Kidney tubule cell (primary cell): ENCODE data around the gene HPS4.
A peak's percentile ranks its signal among the peaks of the same experiment; 100 is the strongest.
"Not testable (repeated sequence)": the region's sequence is repeated elsewhere in the genome, so short reads cannot be mapped to it uniquely, and the experiment has no call there.

ENCODE experiments used
- DNase-seq: peaks from one replicate; pipeline ENCODE4 v3.0.0-alpha.2; 2018; ENCODE audit warnings: low spot score

The HPS4 gene

DNA sequence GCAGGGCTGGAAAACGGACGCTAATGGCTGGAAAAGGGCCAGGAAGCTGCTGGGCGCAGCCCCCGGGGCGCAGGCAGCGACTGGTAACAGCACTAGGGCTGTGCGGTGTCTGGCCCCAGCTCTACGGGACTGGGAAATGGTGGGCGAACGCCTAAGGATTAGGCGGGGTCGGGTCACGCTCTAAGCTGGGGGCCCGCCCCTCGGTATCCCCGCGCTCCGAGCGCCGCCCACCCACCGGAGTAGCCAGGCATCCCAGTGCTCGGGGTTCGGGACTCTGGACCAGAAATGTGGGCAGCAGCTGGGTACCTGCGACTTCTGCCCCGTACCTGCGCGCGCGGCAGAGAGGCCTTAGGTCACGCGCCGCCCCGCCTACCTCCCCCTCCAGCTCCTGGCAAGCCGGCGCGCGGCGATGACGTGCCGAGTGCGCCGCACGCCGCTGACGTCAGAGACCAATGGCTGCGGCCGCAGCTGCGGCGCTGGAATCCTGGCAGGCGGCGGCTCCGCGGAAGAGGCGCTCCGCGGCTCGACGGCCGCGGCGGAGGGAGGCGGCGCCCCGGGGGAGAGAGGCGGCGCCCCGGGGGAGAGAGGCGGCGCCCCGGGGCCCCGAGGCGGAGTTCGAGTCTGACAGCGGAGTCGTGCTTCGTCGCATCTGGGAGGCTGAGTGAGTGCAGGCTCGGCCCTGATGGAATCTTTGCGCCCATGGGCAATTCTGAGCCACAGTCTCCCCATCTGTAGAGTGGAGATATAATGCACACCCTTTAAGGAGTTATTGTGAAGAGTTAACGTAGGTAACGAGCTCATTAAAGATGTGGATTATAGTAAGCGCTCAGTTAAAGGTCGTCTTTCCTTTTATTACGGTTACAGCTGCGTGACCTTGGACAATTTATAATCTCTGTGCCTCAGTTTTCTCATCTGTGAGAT, at the start of gene HPS4, which contains the start of gene SRRD:
Gene HPS4, minus strand, starts transcription at position 345 of the 921 bp plus-strand sequence. CDS start 2,021 bp downstream, outside the sequence.
Gene SRRD, plus strand, starts transcription at position 439 of the 921 bp plus-strand sequence. Its CDS starts 14 bp downstream, at position 453.
- DNase-seq = peak; percentile 91

DNA sequence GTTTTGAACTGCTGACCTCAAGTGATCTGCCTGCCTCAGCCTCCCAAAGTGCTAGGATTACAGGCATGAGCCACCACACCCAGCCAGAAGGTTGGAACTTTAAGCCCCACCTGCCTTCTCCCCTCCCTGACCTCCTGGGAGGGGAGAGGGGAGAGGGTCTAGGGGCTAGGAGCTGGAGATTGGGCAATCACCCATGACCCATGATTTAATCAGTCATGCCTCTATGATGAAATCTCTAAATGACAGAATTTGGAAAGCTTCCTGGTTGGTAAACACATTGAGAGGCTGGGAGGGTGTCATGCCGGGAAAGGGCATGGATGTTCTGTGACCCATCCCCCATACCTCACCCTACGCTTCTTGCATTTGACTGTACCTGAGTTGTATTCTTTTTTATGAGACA, 45.8 kb upstream of the HPS4 start:
- DNase-seq = no peak

DNA sequence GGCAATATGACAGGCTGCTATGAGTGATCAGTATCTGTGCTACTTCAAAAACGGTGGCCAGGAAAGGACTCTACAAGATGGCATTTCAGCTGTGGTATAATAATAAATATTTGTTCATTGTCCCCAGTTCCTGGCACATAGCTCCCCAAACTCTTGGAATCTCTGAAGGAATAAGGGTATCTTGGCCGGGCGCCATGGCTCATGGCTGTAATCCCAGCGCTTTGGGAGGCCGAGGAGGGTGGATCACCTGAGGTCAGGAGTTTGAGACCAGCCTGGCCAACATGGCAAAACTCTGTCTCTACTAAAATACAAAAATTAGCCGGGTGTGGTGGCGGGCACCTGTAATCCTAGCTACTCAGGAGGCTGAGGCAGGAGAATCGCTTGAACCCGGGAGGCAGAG, 44.9 kb upstream of the HPS4 start:
- DNase-seq = not testable (repeated sequence)

- no peak for DNase-seq
Observed at GRCh38 chr22:26527574-26528465, 44.2 kb upstream of the HPS4 start.

- no peak for DNase-seq
Observed at GRCh38 chr22:26527167-26527566, 43.6 kb upstream of the HPS4 start.

- DNase-seq = no peak
Observed at GRCh38 chr22:26525946-26526564, 42.5 kb upstream of the HPS4 start.

GRCh38 chr22:26524870-26525269, 41.3 kb upstream of the HPS4 start:
- no peak for DNase-seq

- no peak for DNase-seq
Observed at GRCh38 chr22:26522592-26522991, 39.0 kb upstream of the HPS4 start.

DNA sequence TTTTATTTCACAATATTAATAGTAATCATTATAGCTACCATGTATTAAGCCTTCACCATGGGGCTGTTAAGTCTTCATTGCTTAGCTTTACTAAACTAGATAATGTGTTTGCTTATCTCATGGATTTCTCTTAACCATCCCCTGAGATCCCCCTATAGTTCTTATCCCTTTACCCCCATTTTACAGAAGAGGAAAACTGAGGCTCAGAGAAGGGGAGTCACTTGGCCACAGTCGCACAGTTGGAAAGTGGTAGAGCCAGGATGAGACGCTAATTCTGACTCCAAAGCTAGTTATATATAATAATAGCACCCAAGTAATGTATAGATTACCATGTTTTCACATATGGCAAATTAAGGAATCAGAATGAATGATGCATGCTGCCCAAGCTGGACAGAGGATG, 38.4 kb upstream of the HPS4 start:
- no peak for DNase-seq

DNA sequence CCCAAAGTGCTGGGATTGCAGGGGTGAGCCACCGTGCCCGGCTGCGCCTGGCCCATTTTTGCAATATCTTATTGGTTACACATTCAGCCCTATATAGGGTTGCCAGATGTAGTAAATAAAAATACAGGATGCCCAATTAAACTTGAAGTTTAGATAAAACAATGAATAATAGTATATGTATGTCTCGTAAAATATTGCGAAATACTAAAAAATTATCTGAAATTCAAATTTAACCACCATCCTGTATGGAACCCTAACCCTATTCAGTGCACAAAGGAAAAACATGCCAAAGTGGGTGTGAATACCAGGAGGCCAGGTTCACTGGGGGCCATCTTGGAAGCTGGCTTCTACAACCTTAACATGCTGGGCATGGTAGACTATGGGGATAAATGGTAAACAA, 33.8 kb upstream of the HPS4 start:
- no peak for DNase-seq

- no peak for DNase-seq
Observed at GRCh38 chr22:26516503-26516902, 32.9 kb upstream of the HPS4 start.

- DNase-seq = no peak
Observed at GRCh38 chr22:26515931-26516330, 32.3 kb upstream of the HPS4 start.

DNA sequence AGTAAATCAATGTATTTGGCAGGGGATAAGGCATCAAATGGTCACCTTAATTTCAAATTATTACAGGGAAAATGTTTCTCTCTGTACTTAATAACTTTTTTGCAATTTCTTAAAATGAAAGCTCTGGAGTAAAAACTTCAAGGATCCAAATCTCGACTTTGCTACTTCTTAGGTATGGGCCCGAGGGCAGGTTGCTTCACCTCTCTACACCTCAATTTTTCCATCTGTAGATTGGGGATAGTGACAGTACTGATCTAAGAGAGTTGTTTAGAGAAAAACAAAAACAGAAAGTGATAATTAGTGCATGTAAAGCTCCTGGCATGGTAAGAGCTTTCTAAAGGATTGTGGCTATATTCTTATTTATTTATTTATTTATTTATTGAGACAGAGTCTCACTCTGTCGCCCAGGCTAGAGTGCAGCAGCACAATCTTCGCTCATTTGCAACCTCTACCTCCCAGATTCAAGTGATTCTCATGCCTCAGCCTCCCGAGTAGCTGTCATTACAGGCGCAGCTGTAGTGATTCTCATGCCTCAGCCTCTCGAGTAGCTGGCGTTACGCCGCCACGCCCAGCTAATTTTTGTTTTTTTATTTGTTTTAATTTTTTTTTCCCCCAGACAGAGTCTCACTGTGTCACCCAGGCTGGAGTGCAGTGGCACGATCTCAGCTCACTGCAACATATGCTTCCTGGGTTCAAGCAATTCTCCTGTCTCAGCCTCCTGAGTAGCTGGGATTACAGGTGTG, 31.0 kb upstream of the HPS4 start:
- no peak for DNase-seq

DNA sequence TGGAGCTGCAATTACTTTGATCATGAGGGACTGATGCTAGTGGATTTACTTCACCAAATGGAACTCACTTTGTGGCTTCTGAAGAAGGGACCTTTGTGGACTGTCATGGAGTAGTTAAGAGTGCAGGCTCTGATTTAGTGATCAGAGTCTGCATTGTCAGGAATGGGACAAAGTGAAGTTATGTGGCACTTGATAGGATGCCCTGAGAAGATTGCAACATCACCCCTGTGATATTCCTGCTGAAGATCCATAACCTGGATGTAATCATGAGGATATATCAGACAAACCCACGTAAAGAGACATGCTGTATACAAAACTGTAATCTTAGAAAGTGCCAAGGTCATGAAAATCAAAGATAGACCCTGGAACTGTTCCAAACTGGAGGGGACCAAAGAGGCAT, 30.3 kb upstream of the HPS4 start:
- DNase-seq = no peak

GRCh38 chr22:26512149-26512793, 28.7 kb upstream of the HPS4 start, which contains the start of gene TFIP11:
Gene TFIP11, minus strand, starts transcription at chr22:26512473. Its CDS starts 2,201 bp downstream, at chr22:26510272.
- DNase-seq = peak; percentile 90

- no peak for DNase-seq
Observed at GRCh38 chr22:26508148-26508547, 24.6 kb upstream of the HPS4 start.

- no peak for DNase-seq
Observed at GRCh38 chr22:26503758-26504157, 20.2 kb upstream of the HPS4 start.

DNA sequence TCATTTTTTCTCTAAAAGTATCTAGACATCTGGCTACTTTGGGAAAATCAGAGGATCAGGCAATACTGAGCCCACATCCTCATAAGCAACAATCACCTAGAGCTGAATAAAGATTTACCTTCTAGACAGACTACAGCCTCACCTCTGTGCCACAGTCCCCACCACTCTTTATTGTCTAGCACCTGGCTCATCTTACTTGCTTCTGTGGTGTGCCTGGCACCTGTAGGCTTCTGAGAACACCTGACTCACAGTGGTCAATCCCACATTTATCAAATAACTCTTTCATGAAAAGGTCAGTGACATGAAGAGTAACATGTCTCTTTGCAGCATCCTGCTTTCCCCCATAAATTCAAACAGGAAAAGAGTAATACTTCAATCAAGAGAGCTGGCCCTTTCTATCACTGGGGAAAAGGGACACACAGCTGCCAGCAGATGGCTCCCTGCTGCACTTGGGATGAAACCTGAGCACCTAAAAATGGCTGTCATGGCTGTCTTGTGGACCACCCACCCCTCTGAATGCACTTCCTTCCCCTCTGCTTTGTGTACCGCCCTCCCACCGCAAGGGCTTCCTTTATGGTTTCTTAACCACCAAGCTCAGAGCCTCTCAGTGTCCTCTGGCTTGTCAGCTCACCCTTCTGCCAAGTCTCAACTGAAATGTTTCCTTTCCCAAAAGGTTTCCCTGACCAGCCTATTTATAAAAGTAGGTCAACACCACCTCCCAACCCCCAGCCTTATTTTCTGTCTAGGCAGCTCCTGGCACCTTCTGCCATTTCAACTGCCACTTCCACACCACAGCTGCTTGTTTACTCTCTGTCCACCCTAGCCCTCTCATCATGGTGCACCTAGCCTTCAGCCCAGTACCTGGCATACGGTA, 19.3 kb upstream of the HPS4 start:
- peak; percentile 23 for DNase-seq

DNA sequence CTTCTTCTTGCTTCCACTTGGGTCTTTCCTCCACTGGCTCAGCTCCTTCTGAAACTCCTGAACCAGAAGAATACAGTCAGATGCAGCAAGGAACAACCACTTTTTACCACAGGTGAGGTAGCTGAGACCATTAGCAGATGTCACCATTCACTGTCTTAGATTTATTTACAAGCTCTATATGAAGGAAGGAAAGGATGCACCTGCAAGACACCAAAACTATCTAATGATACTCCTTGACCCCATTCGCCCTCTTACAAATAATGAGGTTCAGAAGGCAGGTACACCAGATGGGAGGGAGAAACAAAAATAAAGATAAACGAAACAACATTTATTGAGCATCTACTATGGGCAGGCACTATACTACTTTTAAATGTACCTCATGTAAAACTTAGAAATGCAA, 18.4 kb upstream of the HPS4 start:
- DNase-seq = no peak

- DNase-seq = no peak
Observed at GRCh38 chr22:26499188-26499703, 15.7 kb upstream of the HPS4 start.
